IPS-NIHi7 (cell line): Measurements from ENCODE around the gene RHOT1.
A peak's percentile ranks its signal among the peaks of the same experiment; 100 is the strongest.
"Not testable (repeated sequence)": the region's sequence is repeated elsewhere in the genome, so short reads cannot be mapped to it uniquely, and the experiment has no call there.

Source experiments
- DNase-seq: peaks from one replicate; pipeline ENCODE4 v3.0.0; 2012; ENCODE audit warnings: mixed read lengths; ENCODE audit errors: extremely low spot score

Gene RHOT1

DNA sequence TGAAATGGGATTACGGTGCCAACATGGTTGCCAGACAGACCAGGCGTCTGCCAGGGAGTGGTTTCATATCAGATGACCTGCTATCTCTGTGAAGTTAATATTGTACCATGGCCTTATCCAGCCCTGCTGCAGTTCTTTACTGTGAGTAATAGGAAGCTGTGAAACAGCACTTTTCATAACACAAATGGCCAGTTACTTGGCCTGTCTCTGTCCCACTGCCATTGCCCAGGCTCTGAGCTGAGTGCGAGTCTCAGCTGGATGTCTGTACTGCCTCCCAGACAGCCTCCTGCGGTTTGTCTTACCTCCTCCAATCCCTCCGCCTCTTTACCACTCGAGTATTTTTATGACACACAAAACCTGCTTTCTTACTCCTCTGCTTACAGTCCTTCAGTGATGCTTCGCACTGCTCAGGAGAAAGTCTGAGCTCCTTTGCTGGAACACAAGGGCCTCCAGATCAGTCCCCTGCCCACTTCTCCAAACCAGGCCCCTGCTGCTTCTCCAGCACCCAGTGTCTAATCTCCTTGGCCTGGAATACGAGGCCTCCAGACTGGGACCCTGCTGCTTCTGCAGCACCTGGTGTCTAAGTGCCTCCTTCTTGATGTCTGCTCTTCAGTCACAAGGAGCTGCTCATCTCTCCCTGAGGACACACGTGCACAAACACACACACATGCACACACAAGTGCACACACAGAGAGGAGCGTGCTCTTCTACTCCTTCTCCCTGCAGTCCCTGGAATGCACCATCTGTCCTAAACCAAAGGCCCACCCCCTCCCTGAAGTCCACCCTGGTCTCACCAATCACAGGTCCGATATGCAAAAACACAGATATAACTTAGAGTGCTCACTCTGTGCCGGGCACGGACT lies 17.1 kb upstream of the RHOT1 start:
- DNase-seq = no peak

- no peak for DNase-seq
These were observed 16.5 kb upstream of the RHOT1 start for GRCh38 chr17:32125848-32126153.

DNA sequence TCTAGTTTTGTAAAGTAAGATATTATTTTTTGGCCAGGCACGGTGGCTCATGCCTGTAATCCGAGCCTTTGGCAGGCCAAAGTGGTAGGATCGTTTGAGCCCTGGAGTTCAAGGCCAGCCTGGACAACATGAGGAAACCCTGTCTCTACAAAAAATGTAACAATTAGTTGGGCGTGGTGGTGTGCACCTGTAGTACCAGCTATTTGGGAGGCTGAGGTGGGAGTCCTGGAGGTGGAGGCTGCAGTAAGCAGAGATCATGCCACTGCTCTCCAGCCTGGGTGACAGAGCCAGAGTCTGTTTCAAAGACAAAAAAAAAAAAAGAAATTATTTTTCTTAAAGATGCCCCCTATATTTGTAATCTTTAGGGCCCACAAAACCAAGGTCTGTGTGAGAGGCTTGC lies 16.0 kb upstream of the RHOT1 start:
- DNase-seq = no peak

- DNase-seq = no peak
These were observed 15.6 kb upstream of the RHOT1 start for GRCh38 chr17:32126746-32127145.

- DNase-seq = peak; percentile 56
These were observed 15.0 kb upstream of the RHOT1 start for GRCh38 chr17:32127158-32127897.

- DNase-seq = not testable (repeated sequence)
These were observed 13.8 kb upstream of the RHOT1 start for GRCh38 chr17:32128470-32128869.

DNA sequence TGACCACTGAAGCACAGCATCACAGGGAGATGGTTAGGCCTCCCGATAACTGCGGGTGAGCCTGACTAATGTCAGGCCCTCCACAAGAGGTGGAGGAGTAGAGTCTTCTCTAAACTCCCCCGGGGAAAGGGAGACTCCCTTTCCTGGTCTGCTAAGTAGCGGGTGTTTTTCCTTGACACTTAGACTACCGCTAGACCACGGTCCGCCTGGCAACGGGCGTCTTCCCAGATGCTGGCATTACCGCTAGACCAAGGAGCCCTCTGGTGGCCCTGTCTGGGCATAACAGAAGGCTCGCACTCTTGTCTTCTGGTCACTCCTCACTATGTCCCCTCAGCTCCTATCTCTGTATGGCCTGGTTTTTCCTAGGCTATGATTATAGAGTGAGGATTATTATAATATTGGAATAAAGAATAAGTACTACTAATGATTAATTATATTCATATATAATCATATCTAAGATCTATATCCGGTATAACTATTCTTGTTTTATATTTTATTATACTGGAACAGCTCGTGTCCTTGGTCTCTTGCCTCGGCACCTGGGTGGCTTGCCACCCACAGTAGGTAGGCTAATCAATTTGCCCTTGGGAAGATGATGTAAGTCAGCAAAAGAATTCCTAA lies 6.7 kb upstream of the RHOT1 start:
- DNase-seq = not testable (repeated sequence)

GRCh38 chr17:32136856-32137255 lies 5.4 kb upstream of the RHOT1 start:
- no peak for DNase-seq

DNA sequence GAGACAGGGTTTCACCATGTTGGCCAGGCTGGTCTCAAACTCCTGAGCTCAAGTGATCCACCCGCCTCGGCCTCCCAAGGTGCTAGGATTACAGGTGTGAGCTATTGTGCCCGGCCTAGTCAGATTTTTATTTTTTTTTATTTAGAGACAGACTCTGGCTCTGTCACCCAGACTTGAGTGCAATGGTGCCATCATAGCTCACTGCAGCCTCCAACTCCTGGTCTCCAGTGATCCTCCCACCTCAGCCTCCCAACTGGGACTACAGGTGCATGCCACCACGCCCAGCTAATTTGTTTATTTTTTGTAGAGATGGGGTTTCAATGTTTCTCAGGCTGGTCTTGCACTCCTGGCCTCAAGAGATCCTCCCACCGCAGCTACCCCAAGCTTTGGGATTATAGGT lies 2.8 kb upstream of the RHOT1 start:
- not testable (repeated sequence) for DNase-seq

DNA sequence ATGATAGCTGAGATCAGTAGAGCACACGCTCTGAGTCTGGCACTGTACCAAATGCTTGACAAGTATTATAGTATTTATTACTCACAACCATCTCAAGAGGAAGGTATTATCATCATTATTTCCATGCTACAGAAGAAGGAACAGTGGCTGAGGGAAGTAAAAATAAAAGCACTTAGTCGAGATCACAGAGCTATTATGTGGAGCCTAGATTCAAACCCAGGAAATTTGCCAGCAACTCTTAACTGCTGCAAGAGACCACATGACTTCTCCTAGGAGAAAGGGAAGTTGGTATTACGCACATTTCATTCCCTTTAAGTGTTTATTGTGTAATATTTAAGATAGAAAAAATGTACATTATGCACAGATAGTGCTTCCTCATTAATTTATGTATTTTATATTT lies 1.0 kb upstream of the RHOT1 start:
- DNase-seq = no peak

- DNase-seq = no peak
These were observed 644 bp upstream of the RHOT1 start for GRCh38 chr17:32141679-32142037.

DNA sequence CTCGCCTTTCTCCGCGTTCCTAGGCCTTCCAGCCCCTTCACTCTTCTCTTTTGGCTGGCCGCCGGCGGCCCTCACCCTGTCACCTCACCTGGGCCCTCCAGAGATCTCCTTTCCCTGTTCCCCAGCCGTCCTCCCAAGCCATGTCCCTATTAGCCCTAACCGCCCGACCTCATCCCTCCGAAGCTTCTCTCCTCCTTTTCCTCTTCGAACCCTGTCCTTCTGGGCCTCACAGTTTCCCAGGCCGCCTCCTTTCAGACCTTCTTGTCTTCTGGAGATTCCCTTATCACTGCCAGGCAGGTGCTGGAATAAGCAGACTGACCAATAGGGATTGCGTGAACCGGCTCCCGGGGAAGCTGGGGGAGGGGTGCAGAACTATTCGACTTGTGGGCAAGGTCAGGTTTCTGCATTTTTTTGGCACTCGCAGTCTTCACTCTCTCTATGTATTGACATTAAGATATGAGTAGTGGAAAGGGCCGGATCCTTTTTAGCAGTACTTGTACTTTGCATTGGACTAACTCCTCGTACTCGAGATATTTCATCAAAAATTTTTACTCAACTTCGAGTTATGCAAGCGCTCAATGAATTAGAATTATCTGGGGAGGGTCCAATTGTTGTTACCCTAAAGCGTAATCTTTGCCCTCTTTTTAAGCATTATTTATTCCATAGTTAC lies 690 bp downstream of the RHOT1 start:
- DNase-seq = peak; percentile 75

- DNase-seq = no peak
These were observed 1.2 kb downstream of the RHOT1 start for GRCh38 chr17:32143527-32143870.

GRCh38 chr17:32144442-32144841 lies 2.1 kb downstream of the RHOT1 start:
- not testable (repeated sequence) for DNase-seq

DNA sequence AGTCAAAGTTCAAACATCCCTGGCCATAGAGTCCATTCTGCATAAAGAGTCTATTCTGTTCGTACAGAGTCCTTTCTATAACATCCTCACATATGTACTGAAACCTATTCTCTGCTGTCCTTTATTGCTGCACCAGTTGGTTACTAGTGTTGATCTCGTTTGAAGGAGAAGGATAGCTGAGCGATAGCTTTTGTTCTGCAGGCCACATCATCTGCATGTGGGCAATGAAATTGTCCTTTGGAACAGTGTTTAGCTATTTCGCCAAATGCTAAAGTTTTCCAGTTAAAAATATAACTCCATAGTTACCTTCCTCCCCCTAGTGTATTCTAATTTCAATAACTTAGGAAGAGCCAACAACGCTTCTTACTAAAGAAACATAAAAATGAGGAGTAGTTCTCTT lies 6.0 kb downstream of the RHOT1 start:
- no peak for DNase-seq

GRCh38 chr17:32150358-32150757 lies 8.1 kb downstream of the RHOT1 start:
- no peak for DNase-seq

DNA sequence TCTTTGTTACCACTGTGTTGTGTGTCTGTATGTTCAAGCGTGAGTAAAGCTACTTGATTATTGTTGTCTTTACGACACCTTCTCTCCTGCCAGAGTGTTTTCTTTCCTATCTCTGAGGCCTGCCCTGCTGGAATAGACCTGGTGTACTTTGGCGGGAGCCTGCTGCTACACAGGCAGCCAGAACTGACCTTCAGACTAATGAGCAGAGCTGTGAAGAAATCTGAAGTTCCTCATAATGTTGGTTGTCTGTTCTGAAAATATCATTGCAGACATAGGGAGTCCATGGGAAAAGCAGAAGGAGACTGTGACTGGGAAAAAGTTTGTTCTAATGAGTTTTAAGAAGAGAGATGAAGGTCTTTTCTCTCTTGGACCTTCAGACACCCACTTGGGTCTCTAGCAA lies 9.8 kb downstream of the RHOT1 start:
- DNase-seq = no peak

- no peak for DNase-seq
These were observed 13.6 kb downstream of the RHOT1 start for GRCh38 chr17:32155896-32156295.

- no peak for DNase-seq
These were observed 14.4 kb downstream of the RHOT1 start for GRCh38 chr17:32156656-32157055.

- DNase-seq = no peak
These were observed 14.9 kb downstream of the RHOT1 start for GRCh38 chr17:32157225-32157624.

- no peak for DNase-seq
These were observed 16.7 kb downstream of the RHOT1 start for GRCh38 chr17:32158870-32159585.
